Natural killer cell (primary cell): ENCODE results near the gene EGR1. TPM values are rescaled to one million over a fixed set of nuclear protein-coding genes. Genes with fewer than 3 reads are reported as not detected.

Experiments used
- ATAC-seq, 3 donors: fragments of 150-1000 bp in 2 of 3; fragments of 200-7000 bp in 1 of 3; cut with Tn5 transposase; 1 replicate in 1 of 3; 2 replicates in 2 of 3; pipeline ENCODE4 v1.10.0; 2021; ENCODE audit warnings: mild to moderate bottlenecking in 2 of 3, moderate library complexity in 2 of 3
- DNase-seq, 2 donors: peaks; one replicate each; pipeline versions ENCODE4 v3.0.0 to v3.0.0-alpha.2; 2013 to 2021; ENCODE audit warnings: mixed read lengths in 1 of 2
- H3K27ac ChIP-seq: one replicate; pipeline ENCODE4 v1.5.1; 2013; ENCODE audit warnings: mild to moderate bottlenecking, low read length
- H3K27me3 ChIP-seq: one replicate; pipeline ENCODE4 v1.6.1; 2013; ENCODE audit warnings: low read length; ENCODE audit not compliant: control insufficient read depth, insufficient read depth
- H3K36me3 ChIP-seq: one replicate; pipeline ENCODE4 v1.6.1; 2013; ENCODE audit warnings: low read length; ENCODE audit not compliant: control insufficient read depth, insufficient read depth
- H3K4me1 ChIP-seq: one replicate; pipeline ENCODE4 v1.6.1; 2013; ENCODE audit warnings: low read length; ENCODE audit not compliant: control insufficient read depth, insufficient read depth
- H3K4me3 ChIP-seq: one replicate; pipeline ENCODE4 v1.5.1; 2013; ENCODE audit warnings: low read length
- H3K9me3 ChIP-seq: one replicate; pipeline ENCODE4 v1.6.1; 2013; ENCODE audit warnings: low read length; ENCODE audit not compliant: control insufficient read depth, insufficient read depth
- H3K27ac Mint-ChIP-seq, 2 donors: one replicate each; pipeline ENCODE4 v1.8.0; 2022; ENCODE audit warnings: mild to moderate bottlenecking in 2 of 2, mixed read lengths in 2 of 2, moderate library complexity in 1 of 2
- H3K27me3 Mint-ChIP-seq, 2 donors: one replicate each; pipeline ENCODE4 v1.8.0; 2022; ENCODE audit warnings: low read depth in 2 of 2, mixed read lengths in 2 of 2
- H3K36me3 Mint-ChIP-seq: one replicate; pipeline ENCODE4 v1.8.0; 2022; ENCODE audit warnings: mixed read lengths
- H3K4me1 Mint-ChIP-seq, 2 donors: one replicate each; pipeline ENCODE4 v1.8.0; 2022; ENCODE audit warnings: mixed read lengths in 2 of 2
- H3K4me3 Mint-ChIP-seq: one replicate; pipeline ENCODE4 v1.8.0; 2022; ENCODE audit warnings: mild to moderate bottlenecking, moderate library complexity, mixed read lengths
- H3K9me3 Mint-ChIP-seq, 2 donors: one replicate each; pipeline ENCODE4 v1.8.0; 2022; ENCODE audit warnings: mixed read lengths in 2 of 2
- CTCF ChIP-seq: fragments of 200-600 bp; IDR thresholded peaks from one replicate; pipeline ENCODE4 v1.8.0; 2022; ENCODE audit warnings: antibody characterized with exemption
- WGBS: methylation state at CpG from one replicate; pipeline ENCODE4 v1.1.7; 2013; ENCODE audit warnings: missing lambda C conversion rate; ENCODE audit not compliant: insufficient coverage; 5-methylcytosine and 5-hydroxymethylcytosine counted together
- intact Hi-C: fragments of 100-400 bp; cut with micrococcal nuclease; formaldehyde crosslinking; loops from one replicate; pipeline ENCODE4 v1.14.2; 2022
- total RNA-seq, 4 donors: library from RNA; stranded (reverse); fragments of 120-200 nt in 1 of 4; gene quantifications; one replicate each; pipeline versions ENCODE4 v1.2.3 to v1.2.4, GENCODE V29; 2013 to 2022

Gene EGR1
- total RNA-seq, 3 donors from 2014 or later (not counting 1 experiment from before 2014, with no cell fraction given), result 52.1 to 137 (median 84.8) TPM

- no peak overlapping the region for H3K27ac ChIP-seq
- no peaks in the 10 kb centered on the region for H3K9me3 Mint-ChIP-seq
- no peaks in the 10 kb centered on the region for H3K4me1 Mint-ChIP-seq
- H3K4me1 ChIP-seq, result no peaks in the 10 kb centered on the region
- no peaks in the 10 kb centered on the region for H3K27me3 ChIP-seq
- intact Hi-C loops, result no loop called here
- no peak overlapping the region for H3K4me3 ChIP-seq
- H3K9me3 ChIP-seq, result no peaks in the 10 kb centered on the region
- H3K27me3 Mint-ChIP-seq, result peaks cover 7 to 11% of the 10 kb centered on the region in 2 donors
- H3K4me3 Mint-ChIP-seq, result no peak overlapping the region
- TF ChIP-seq CTCF, result no peak
- WGBS, result 82% methylated on average over 4 of the region's 4 CpGs
- no peaks in the 10 kb centered on the region for H3K36me3 ChIP-seq
- no peaks in the 10 kb centered on the region for H3K36me3 Mint-ChIP-seq
- H3K27ac Mint-ChIP-seq, result no peak overlapping the region
- ATAC-seq (no peak), DNase-seq (no peak)
Observed at GRCh38 chr5:138482638-138483037, 17.4 kb downstream of the EGR1 start.

- no peaks in the 10 kb centered on the region for H3K9me3 Mint-ChIP-seq
Observed at GRCh38 chr5:138488481-138488945, 23.2 kb downstream of the EGR1 start.

GRCh38 chr5:138489683-138490061 is 24.4 kb downstream of the EGR1 start:
- peaks cover 26% of the 10 kb centered on the region for H3K27me3 ChIP-seq
- H3K27me3 Mint-ChIP-seq, result peaks cover 19 to 21% of the 10 kb centered on the region in 2 donors
- no peak overlapping the region for H3K27ac ChIP-seq
- H3K4me1 Mint-ChIP-seq, result peaks cover 5 to 10% of the 10 kb centered on the region in 2 donors
- no peak overlapping the region for H3K4me3 Mint-ChIP-seq
- 88% methylated on average over 5 of the region's 5 CpGs for WGBS
- no peak overlapping the region for H3K4me3 ChIP-seq
- intact Hi-C loops, result loop anchor here (10.0 kb wide), 1 partner anchor 55 kb away; the partner anchor contains the start of gene ETF1
- no peaks in the 10 kb centered on the region for H3K9me3 ChIP-seq
- no peak for TF ChIP-seq CTCF
- no peaks in the 10 kb centered on the region for H3K9me3 Mint-ChIP-seq
- H3K36me3 Mint-ChIP-seq, result no peaks in the 10 kb centered on the region
- H3K4me1 ChIP-seq, result peaks cover 16% of the 10 kb centered on the region
- ATAC-seq, result no peak
- H3K27ac Mint-ChIP-seq, result no peak overlapping the region
- H3K36me3 ChIP-seq, result no peaks in the 10 kb centered on the region
- no peak for DNase-seq

More at GRCh38 chr5:138488481-138488945, 23.2 kb downstream of the EGR1 start:
- Histone ChIP-seq H3K36me3 (no peaks in the 10 kb centered on the region), H3K4me1 (peaks cover 16% of the 10 kb centered on the region), H3K4me3 (no peak overlapping the region), H3K9me3 (no peaks in the 10 kb centered on the region), H3K27me3 (peaks cover 26% of the 10 kb centered on the region), H3K27ac (no peak overlapping the region)
- H3K4me3 Mint-ChIP-seq, result no peak overlapping the region
- H3K36me3 Mint-ChIP-seq, result no peaks in the 10 kb centered on the region
- intact Hi-C loops, result no loop called here
- peaks cover 22% of the 10 kb centered on the region in 2 donors for H3K27me3 Mint-ChIP-seq
- no peak for DNase-seq
- ATAC-seq, result no peak
- no peak for TF ChIP-seq CTCF
- peaks cover 5 to 10% of the 10 kb centered on the region in 2 donors for H3K4me1 Mint-ChIP-seq
- no peak overlapping the region for H3K27ac Mint-ChIP-seq
- WGBS, result 76% methylated on average over 5 of the region's 5 CpGs
